ENCODE measurements around the gene SUSD6. TPM values are rescaled to one million over a fixed set of nuclear protein-coding genes. Genes with fewer than 3 reads are reported as not detected.

The SUSD6 gene
- total RNA-seq, 1 donor from 2014 or later: 31.2 TPM

DNA sequence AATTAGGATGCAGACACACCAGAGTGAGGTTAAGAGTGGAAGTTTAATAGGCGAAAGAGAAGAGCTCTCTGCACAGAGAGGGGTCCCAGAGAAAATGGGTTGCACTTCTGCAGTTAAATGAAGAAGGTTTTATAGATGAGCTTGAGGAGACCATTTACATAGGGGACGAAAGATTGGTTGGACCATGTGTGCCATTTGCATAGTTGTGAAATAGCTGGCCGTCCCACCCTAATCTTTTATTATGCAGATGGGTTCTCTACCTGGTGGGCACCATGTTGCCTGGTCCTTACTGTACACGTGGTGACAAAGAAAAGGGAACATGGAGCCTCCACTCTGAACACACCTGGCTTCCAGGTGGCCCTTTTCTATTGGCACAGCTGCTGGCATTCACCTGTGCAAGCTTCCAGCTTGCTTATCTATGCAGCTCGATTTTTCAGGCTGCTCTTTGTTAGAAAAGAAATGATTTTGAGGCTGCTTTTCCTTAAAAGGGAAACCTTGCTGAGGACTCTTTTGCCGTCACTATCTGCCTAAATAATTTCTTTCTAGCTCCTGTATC lies 88.4 kb downstream of the SUSD6 start:
- H3K4me3 Mint-ChIP-seq (ENCODE audit: unreplicated experiment): no peak overlapping the region

DNA sequence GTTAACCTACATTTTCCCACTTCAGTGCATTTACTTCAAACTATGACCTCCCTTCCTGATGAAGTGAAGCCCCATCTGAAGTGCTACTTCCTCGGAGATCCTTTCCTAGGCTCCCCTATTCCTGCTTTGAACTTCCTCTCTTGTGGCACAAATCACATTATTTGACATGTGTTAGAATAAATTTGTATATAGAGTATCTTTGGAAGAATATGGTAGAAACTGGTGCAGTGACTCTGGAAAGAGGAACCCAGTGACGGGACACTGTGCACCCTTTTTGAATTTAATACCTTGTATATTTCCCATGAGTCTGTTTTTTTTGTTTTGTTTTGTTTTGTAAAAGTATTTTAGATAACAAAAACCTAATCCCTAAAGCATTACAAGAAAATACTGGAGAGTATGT lies 89.2 kb downstream of the SUSD6 start:
- Mint-ChIP-seq H3K36me3 (ENCODE audit: unreplicated experiment) (peaks cover 16% of the 10 kb centered on the region), H3K27me3 (ENCODE audit: unreplicated experiment) (no peaks in the 10 kb centered on the region), H3K9me3 (ENCODE audit: unreplicated experiment) (no peaks in the 10 kb centered on the region), H3K4me1 (ENCODE audit: unreplicated experiment) (peaks cover 24% of the 10 kb centered on the region), H3K27ac (ENCODE audit: unreplicated experiment) (no peak overlapping the region), H3K4me3 (ENCODE audit: unreplicated experiment) (no peak overlapping the region)
- TF ChIP-seq, protein P1, sequence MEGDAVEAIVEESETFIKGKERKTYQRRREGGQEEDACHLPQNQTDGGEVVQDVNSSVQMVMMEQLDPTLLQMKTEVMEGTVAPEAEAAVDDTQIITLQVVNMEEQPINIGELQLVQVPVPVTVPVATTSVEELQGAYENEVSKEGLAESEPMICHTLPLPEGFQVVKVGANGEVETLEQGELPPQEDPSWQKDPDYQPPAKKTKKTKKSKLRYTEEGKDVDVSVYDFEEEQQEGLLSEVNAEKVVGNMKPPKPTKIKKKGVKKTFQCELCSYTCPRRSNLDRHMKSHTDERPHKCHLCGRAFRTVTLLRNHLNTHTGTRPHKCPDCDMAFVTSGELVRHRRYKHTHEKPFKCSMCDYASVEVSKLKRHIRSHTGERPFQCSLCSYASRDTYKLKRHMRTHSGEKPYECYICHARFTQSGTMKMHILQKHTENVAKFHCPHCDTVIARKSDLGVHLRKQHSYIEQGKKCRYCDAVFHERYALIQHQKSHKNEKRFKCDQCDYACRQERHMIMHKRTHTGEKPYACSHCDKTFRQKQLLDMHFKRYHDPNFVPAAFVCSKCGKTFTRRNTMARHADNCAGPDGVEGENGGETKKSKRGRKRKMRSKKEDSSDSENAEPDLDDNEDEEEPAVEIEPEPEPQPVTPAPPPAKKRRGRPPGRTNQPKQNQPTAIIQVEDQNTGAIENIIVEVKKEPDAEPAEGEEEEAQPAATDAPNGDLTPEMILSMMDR (IDR thresholded peaks at IDR 0.05): no peak
- no peak for DNase-seq (ENCODE audit: extremely low spot score, unreplicated experiment)

More for the DNA sequence above, 88.4 kb downstream of the SUSD6 start:
- TF ChIP-seq, protein P1 (IDR thresholded peaks at IDR 0.05): no peak
- no peak for DNase-seq (ENCODE audit: extremely low spot score, unreplicated experiment)
- Mint-ChIP-seq H3K4me1 (ENCODE audit: unreplicated experiment) (peaks cover 31% of the 10 kb centered on the region), H3K36me3 (ENCODE audit: unreplicated experiment) (peaks cover 14% of the 10 kb centered on the region), H3K27ac (ENCODE audit: unreplicated experiment) (no peak overlapping the region), H3K27me3 (ENCODE audit: unreplicated experiment) (no peaks in the 10 kb centered on the region), H3K9me3 (ENCODE audit: unreplicated experiment) (no peaks in the 10 kb centered on the region)

DNA sequence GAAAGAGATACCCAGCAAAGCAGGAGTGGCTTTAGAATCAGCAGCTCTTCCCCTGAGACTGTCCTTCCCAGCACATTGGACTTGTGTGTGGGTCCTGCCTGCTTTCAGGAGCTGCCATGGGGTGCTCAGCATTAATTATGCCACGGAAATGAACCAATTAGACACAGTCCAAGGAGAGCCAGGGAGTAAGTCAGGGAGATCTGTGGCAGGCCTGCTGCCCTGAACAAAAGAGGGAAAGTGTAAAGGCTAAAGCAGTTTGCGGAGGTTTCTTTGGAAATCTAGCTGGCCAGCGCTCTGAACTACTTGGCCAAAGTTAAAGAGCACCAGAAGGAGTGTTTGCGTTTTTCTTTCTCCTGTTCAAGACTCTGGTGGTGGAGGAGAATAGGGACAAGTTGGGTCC lies 89.9 kb downstream of the SUSD6 start:
- no peak overlapping the region for H3K4me3 Mint-ChIP-seq (ENCODE audit: unreplicated experiment)
- H3K27me3 Mint-ChIP-seq (ENCODE audit: unreplicated experiment): no peaks in the 10 kb centered on the region
- H3K27ac Mint-ChIP-seq (ENCODE audit: unreplicated experiment): no peak overlapping the region
- no peaks in the 10 kb centered on the region for H3K9me3 Mint-ChIP-seq (ENCODE audit: unreplicated experiment)
- peaks cover 17% of the 10 kb centered on the region for H3K4me1 Mint-ChIP-seq (ENCODE audit: unreplicated experiment)
- TF ChIP-seq, protein P1 (IDR thresholded peaks at IDR 0.05): no peak
- peaks cover 21% of the 10 kb centered on the region for H3K36me3 Mint-ChIP-seq (ENCODE audit: unreplicated experiment)
- DNase-seq (ENCODE audit: extremely low spot score, unreplicated experiment): no peak

DNA sequence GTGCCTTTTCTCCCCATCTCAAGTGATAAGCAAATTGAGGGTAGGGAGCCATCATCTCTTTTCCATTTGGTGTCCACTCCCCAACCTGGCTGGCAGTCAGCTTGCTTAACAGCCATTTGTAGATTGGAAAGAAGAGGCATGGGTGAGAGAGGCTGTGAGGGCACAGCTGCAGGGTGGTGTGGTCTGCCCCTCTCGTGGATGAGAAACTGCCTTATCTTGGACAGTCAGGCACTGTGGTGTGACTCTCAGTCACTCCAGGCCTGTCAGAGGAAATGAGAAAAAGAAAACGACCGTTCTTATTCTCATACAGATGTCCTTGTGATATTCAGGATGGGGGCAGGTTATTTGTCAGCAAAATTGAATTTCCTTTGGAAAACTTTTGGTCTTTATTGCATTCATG lies 90.5 kb downstream of the SUSD6 start:
- TF ChIP-seq, protein P1 (IDR thresholded peaks at IDR 0.05): no peak
- peaks cover 11% of the 10 kb centered on the region for H3K4me1 Mint-ChIP-seq (ENCODE audit: unreplicated experiment)

DNA sequence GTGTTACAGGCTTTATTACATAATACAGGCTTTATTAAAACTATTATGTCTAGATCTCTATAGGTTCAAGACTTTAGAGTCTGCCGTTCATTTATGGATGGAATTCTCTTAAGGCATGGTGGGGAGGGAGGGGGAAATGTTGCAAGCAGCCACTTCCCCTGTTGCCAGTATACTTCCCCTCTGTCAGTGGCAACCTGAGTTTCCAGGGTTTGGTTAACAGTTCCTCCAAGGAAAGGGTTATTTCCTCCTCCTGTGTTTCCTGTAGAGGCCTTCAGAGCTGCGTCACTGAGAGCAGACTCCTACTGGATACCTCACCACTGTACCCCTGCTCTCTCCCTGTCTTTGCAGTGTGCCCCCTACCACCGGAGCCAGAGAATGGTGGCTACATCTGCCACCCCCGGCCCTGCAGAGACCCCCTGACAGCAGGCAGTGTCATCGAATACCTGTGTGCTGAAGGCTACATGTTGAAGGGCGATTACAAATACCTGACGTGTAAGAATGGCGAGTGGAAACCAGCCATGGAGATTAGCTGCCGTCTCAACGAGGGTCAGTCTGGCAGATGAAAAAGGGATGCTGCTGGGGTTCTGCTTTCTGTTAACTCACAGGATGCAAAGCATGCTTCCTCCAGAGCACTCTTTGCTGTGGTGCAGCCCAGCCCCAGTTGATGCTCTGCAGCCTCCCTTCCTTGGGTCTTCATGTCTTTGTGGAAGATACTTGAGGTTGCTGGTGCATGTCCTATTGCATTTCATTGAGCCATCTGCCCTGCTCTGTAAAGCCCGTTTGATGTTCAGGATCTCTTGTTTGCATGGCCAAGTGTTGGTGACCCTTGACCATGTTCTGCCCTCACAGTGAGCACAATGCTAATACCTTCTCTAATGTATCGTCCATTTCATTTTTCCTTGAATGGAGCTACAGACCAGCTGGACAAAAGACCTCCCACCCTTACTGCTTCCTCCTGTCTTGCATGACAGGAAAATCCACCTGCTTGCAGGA lies 91.9 kb downstream of the SUSD6 start:
- Mint-ChIP-seq H3K27ac (ENCODE audit: unreplicated experiment) (no peak overlapping the region), H3K4me1 (ENCODE audit: unreplicated experiment) (peaks cover 4% of the 10 kb centered on the region), H3K27me3 (ENCODE audit: unreplicated experiment) (no peaks in the 10 kb centered on the region), H3K9me3 (ENCODE audit: unreplicated experiment) (no peaks in the 10 kb centered on the region), H3K36me3 (ENCODE audit: unreplicated experiment) (peaks cover 31% of the 10 kb centered on the region), H3K4me3 (ENCODE audit: unreplicated experiment) (no peak overlapping the region)
- TF ChIP-seq, protein P1 (IDR thresholded peaks at IDR 0.05): no peak
- no peak for DNase-seq (ENCODE audit: extremely low spot score, unreplicated experiment)

More for the DNA sequence above, 90.5 kb downstream of the SUSD6 start:
- no peak overlapping the region for H3K4me3 Mint-ChIP-seq (ENCODE audit: unreplicated experiment)
- DNase-seq (ENCODE audit: extremely low spot score, unreplicated experiment): no peak
- no peaks in the 10 kb centered on the region for H3K27me3 Mint-ChIP-seq (ENCODE audit: unreplicated experiment)
- H3K36me3 Mint-ChIP-seq (ENCODE audit: unreplicated experiment): peaks cover 25% of the 10 kb centered on the region
- H3K27ac Mint-ChIP-seq (ENCODE audit: unreplicated experiment): no peak overlapping the region
- no peaks in the 10 kb centered on the region for H3K9me3 Mint-ChIP-seq (ENCODE audit: unreplicated experiment)

Measured in osteocyte (in vitro differentiated cells).